Neural cell (in vitro differentiated cells): ENCODE data around the gene DHX40. TPM values are rescaled to one million over a fixed set of nuclear protein-coding genes. Genes with fewer than 3 reads are reported as not detected.

Source experiments
- H2AFZ ChIP-seq: fragments of 200-600, 300-800 bp; sonication (generic), shearing (Covaris generic); 2 replicates; pipeline ENCODE4 v1.6.0; 2014; ENCODE audit warnings: low read depth, mild to moderate bottlenecking, antibody characterized with exemption, low read length, moderate library complexity
- H3F3A ChIP-seq: fragments of 200-600 bp; shearing (Covaris generic); 2 replicates; pipeline ENCODE4 v1.6.1; 2016; ENCODE audit warnings: mild to moderate bottlenecking, moderate library complexity, mixed read lengths, antibody characterized with exemption, low read length; ENCODE audit not compliant: insufficient read depth, poor library complexity, severe bottlenecking
- H3K27ac ChIP-seq: fragments of 200-600, 300-800 bp; sonication (generic), shearing (Covaris generic); 2 replicates; pipeline ENCODE4 v1.5.1; 2014; ENCODE audit warnings: mild to moderate bottlenecking, low read length, moderate library complexity
- H3K27me3 ChIP-seq: fragments of 300-800, 200-600 bp; sonication (generic), shearing (Covaris generic); 2 replicates; pipeline ENCODE4 v1.6.0; 2014; ENCODE audit warnings: mild to moderate bottlenecking, low read depth, low read length, moderate library complexity; ENCODE audit not compliant: insufficient read depth
- H3K36me3 ChIP-seq: fragments of 300-800, 200-600 bp; sonication (generic), shearing (Covaris generic); 2 replicates; pipeline ENCODE4 v1.5.1; 2014; ENCODE audit warnings: mild to moderate bottlenecking, antibody characterized with exemption, low read length, moderate library complexity; ENCODE audit not compliant: insufficient read depth
- H3K4me2 ChIP-seq: fragments of 300-800, 200-600 bp; sonication (generic), shearing (Covaris generic); 2 replicates; pipeline ENCODE4 v1.6.0; 2014; ENCODE audit warnings: mild to moderate bottlenecking, low read length
- H3K4me3 ChIP-seq: fragments of 300-800, 200-600 bp; sonication (generic), shearing (Covaris generic); 2 replicates; pipeline ENCODE4 v1.5.1; 2014; ENCODE audit warnings: mild to moderate bottlenecking, low read length, moderate library complexity
- H3K79me2 ChIP-seq: fragments of 200-600 bp; shearing (Covaris generic); replicated peaks from 2 replicates; pipeline ENCODE4 v1.6.0; 2014; ENCODE audit warnings: mild to moderate bottlenecking, low read length, moderate library complexity; ENCODE audit not compliant: insufficient read depth
- H3K9ac ChIP-seq: fragments of 300-800, 200-600 bp; sonication (generic), shearing (Covaris generic); 2 replicates; pipeline ENCODE4 v1.6.1; 2016; ENCODE audit warnings: mild to moderate bottlenecking, low read length, mixed read lengths
- H3K9me2 ChIP-seq: fragments of 200-600 bp; shearing (Covaris generic); 2 replicates; pipeline ENCODE4 v1.6.1; 2016; ENCODE audit warnings: mild to moderate bottlenecking, low read length, mixed read lengths; ENCODE audit not compliant: insufficient read depth
- H3K9me3 ChIP-seq: fragments of 200-600, 300-800 bp; sonication (generic), shearing (Covaris generic); 2 replicates; pipeline ENCODE4 v1.6.1; 2016; ENCODE audit warnings: mild to moderate bottlenecking, mixed run types, low read length, moderate library complexity, mixed read lengths
- H4K20me1 ChIP-seq: fragments of 200-600 bp; shearing (Covaris generic); 2 replicates; pipeline ENCODE4 v1.6.1; 2016; ENCODE audit warnings: mild to moderate bottlenecking, mixed run types; ENCODE audit not compliant: insufficient read depth
- CTCF ChIP-seq: fragments of 450-650 bp; IDR thresholded peaks from 2 replicates; pipeline ENCODE4 v1.5.1; 2014; ENCODE audit warnings: antibody characterized with exemption, mild to moderate bottlenecking, moderate library complexity; ENCODE audit not compliant: poor library complexity, severe bottlenecking
- EP300 ChIP-seq: fragments of 450-650 bp; conservative IDR thresholded peaks from 2 replicates; pipeline ENCODE4 v1.6.1; 2014; ENCODE audit warnings: antibody characterized with exemption, mild to moderate bottlenecking, moderate library complexity; ENCODE audit not compliant: poor library complexity, severe bottlenecking
- EZH2 ChIP-seq: fragments of 200-600, 300-800 bp; shearing (Covaris generic), sonication (generic); IDR thresholded peaks from 2 replicates; pipeline ENCODE4 v1.6.1; 2014; ENCODE audit warnings: antibody characterized with exemption, low read length, borderline replicate concordance, mild to moderate bottlenecking; ENCODE audit not compliant: insufficient read depth, poor library complexity, severe bottlenecking
- MXI1 ChIP-seq: fragments of 450-650 bp; conservative IDR thresholded peaks from 2 replicates; pipeline ENCODE4 v1.6.1; 2014; ENCODE audit warnings: antibody characterized with exemption, mild to moderate bottlenecking; ENCODE audit not compliant: poor library complexity, severe bottlenecking
- POLR2AphosphoS5 ChIP-seq: IDR thresholded peaks from 2 replicates; pipeline ENCODE4 v1.6.1; 2012
- RAD21 ChIP-seq: fragments of 450-650 bp; conservative IDR thresholded peaks from 2 replicates; pipeline ENCODE4 v1.6.1; 2014; ENCODE audit warnings: antibody characterized with exemption, mild to moderate bottlenecking, moderate library complexity
- REST ChIP-seq: IDR thresholded peaks from 2 replicates; pipeline ENCODE4 v1.6.1; 2012; ENCODE audit warnings: borderline replicate concordance
- SMC3 ChIP-seq: fragments of 450-650 bp; conservative IDR thresholded peaks from 2 replicates; pipeline ENCODE4 v1.6.1; 2014; ENCODE audit warnings: antibody characterized with exemption, mild to moderate bottlenecking, moderate library complexity; ENCODE audit not compliant: poor library complexity
- TAF1 ChIP-seq: IDR thresholded peaks from 2 replicates; pipeline ENCODE4 v1.6.1; 2012; ENCODE audit warnings: low read depth
- polyA plus RNA-seq: library from polyadenylated mRNA; depleted of rRNA; stranded (reverse); fragments of >200 nt; gene quantifications from 2 replicates; pipeline ENCODE4 v1.2.3, GENCODE V29; 2014

Gene DHX40
- polyA plus RNA-seq, 1 donor from 2014 or later = 130 TPM

- H4K20me1 ChIP-seq = no peaks in the 10 kb centered on the region
- no peaks in the 10 kb centered on the region for H3K9me2 ChIP-seq
- H3K36me3 ChIP-seq = no peaks in the 10 kb centered on the region
- H3K27ac ChIP-seq = no peak overlapping the region
- no peaks in the 10 kb centered on the region for H3F3A ChIP-seq
- H3K79me2 ChIP-seq = peaks cover 97% of the 10 kb centered on the region
- H3K4me3 ChIP-seq = no peak overlapping the region
- H2AFZ ChIP-seq = no peak overlapping the region
- no peak for TF ChIP-seq MXI1
- no peak for TF ChIP-seq EZH2
- no peak for TF ChIP-seq POLR2AphosphoS5
- TF ChIP-seq SMC3 = no peak
- no peak overlapping the region for H3K9ac ChIP-seq
- H3K9me3 ChIP-seq = no peaks in the 10 kb centered on the region
- no peak overlapping the region for H3K4me2 ChIP-seq
- H3K27me3 ChIP-seq = no peaks in the 10 kb centered on the region
Observed at GRCh38 chr17:59627770-59628171, 62.4 kb downstream of the DHX40 start.

GRCh38 chr17:59629174-59629573, 63.8 kb downstream of the DHX40 start:
- Histone ChIP-seq H3K9me2 (no peaks in the 10 kb centered on the region), H3K36me3 (no peaks in the 10 kb centered on the region), H3K27me3 (no peaks in the 10 kb centered on the region), H3K4me2 (no peak overlapping the region), H3K27ac (no peak overlapping the region), H4K20me1 (peaks cover 5% of the 10 kb centered on the region), H2AFZ (no peak overlapping the region), H3K9ac (no peak overlapping the region), H3K4me3 (no peak overlapping the region), H3F3A (no peaks in the 10 kb centered on the region), H3K79me2 (peaks cover 85% of the 10 kb centered on the region), H3K9me3 (no peaks in the 10 kb centered on the region)
- TF ChIP-seq EP300 (no peak), POLR2AphosphoS5 (no peak), REST (no peak), TAF1 (no peak), CTCF (no peak), SMC3 (no peak), MXI1 (no peak), RAD21 (no peak), EZH2 (no peak)
